A549 (cell line): ENCODE results near the gene NEGR1. TPM values are rescaled to one million over a fixed set of nuclear protein-coding genes. Genes with fewer than 3 reads are reported as not detected.

Experiments
- ATAC-seq, 2 experiments: fragments of 200-7000 bp in 1 of 2; fragments of >200 bp in 1 of 2; cut with Nextera tagmentation in 1 of 2; cut with Tn5 transposase in 1 of 2; 3 replicates each; pipeline versions ENCODE4 v1.8.0 to v1.9.1; 2018 to 2020; ENCODE audit warnings: mild to moderate bottlenecking in 1 of 2, moderate library complexity in 1 of 2
- CTCF ChIA-PET: fragments of 300-600 bp; sonication (Branson Sonifier 250); formaldehyde crosslinking; extraction: SDS; loops from one replicate; lab custom pipeline; 2021; ENCODE audit warnings: antibody characterized with exemption, inconsistent platforms; lab: Yijun Ruan, JAX
- POLR2A ChIA-PET: fragments of 350-600 bp; formaldehyde crosslinking; extraction: SDS; loops from one replicate; lab custom pipeline; 2021; ENCODE audit warnings: antibody characterized with exemption, inconsistent platforms; lab: Yijun Ruan, JAX
- DNase-seq, 2 experiments: peaks; one replicate each; pipeline versions ENCODE4 v3.0.0 to v3.0.0-alpha.2; 2011 to 2016; ENCODE audit warnings: low read depth in 1 of 2, low spot score in 1 of 2
- FAIRE-seq: peaks from 2 replicates; lab custom pipeline; 2011; peaks lifted over from hg19 to GRCh38; lab: Jason Lieb, UNC
- H3K27ac ChIP-seq, 2 experiments: fragments of >200 bp; sonication (Bioruptor Twin); formaldehyde crosslinking; 3 replicates each; pipeline ENCODE4 v1.5.1; 2016 to 2017
- H3K4me1 ChIP-seq: fragments of >200 bp; sonication (Bioruptor Twin); formaldehyde crosslinking; 3 replicates; pipeline ENCODE4 v1.6.1; 2016
- H3K4me2 ChIP-seq: fragments of >200 bp; sonication (Bioruptor Twin); formaldehyde crosslinking; 3 replicates; pipeline ENCODE4 v1.6.1; 2016
- H3K4me3 ChIP-seq: fragments of >200 bp; sonication (Bioruptor Twin); formaldehyde crosslinking; 3 replicates; pipeline ENCODE4 v1.5.1; 2016
- H3K9me3 ChIP-seq: fragments of >200 bp; sonication (Bioruptor Twin); formaldehyde crosslinking; 3 replicates; pipeline ENCODE4 v1.6.1; 2016
- BHLHE40 ChIP-seq: IDR thresholded peaks from 2 replicates; pipeline ENCODE4 v1.6.1; 2012; ENCODE audit warnings: low read depth, low read length, inconsistent platforms
- CBX8 ChIP-seq: fragments of 200-600 bp; sonication (generic); IDR thresholded peaks from 2 replicates; pipeline ENCODE4 v1.6.1; 2016
- CEBPB ChIP-seq, 2 experiments: fragments of >200 bp in 1 of 2; sonication (Bioruptor Twin) in 1 of 2; formaldehyde crosslinking in 1 of 2; IDR thresholded peaks; 2 replicates each; pipeline ENCODE4 v1.6.1; 2012 to 2016
- CHD2 ChIP-seq: fragments of 150-350 bp; IDR thresholded peaks from 2 replicates; pipeline ENCODE4 v1.6.1; 2014; ENCODE audit warnings: low read length; ENCODE audit not compliant: partially characterized antibody
- CHD4 ChIP-seq: fragments of 200-600 bp; sonication (generic); IDR thresholded peaks from 2 replicates; pipeline ENCODE4 v1.6.1; 2016; ENCODE audit warnings: antibody characterized with exemption, mild to moderate bottlenecking, borderline replicate concordance
- EHMT2 ChIP-seq: fragments of 200-600 bp; sonication (generic); IDR thresholded peaks from 2 replicates; pipeline ENCODE4 v1.6.1; 2016; ENCODE audit warnings: antibody characterized with exemption, low read depth, mild to moderate bottlenecking, moderate library complexity
- EP300 ChIP-seq, 2 experiments: fragments of >200 bp; sonication (Bioruptor Twin); formaldehyde crosslinking; IDR thresholded peaks; 2 replicates in 1 of 2; 3 replicates in 1 of 2; pipeline ENCODE4 v1.6.1; 2016 to 2017
- ESRRA ChIP-seq: fragments of 150-350 bp; IDR thresholded peaks from 2 replicates; pipeline ENCODE4 v1.6.1; 2014; ENCODE audit warnings: mild to moderate bottlenecking, low read length, borderline replicate concordance
- FOSB ChIP-seq: fragments of 250-450 bp; sonication (Bioruptor Pico); IDR thresholded peaks from 2 replicates; pipeline ENCODE4 v1.5.0; 2020; ENCODE audit warnings: mild to moderate bottlenecking, moderate library complexity
- FOXS1 ChIP-seq: fragments of 250-450 bp; sonication (Bioruptor Pico); IDR thresholded peaks from 2 replicates; pipeline ENCODE4 v1.5.0; 2020; ENCODE audit warnings: mild to moderate bottlenecking, moderate library complexity
- GATA3 ChIP-seq: IDR thresholded peaks from 2 replicates; pipeline ENCODE4 v1.6.1; 2012; ENCODE audit warnings: borderline replicate concordance
- HEYL ChIP-seq: fragments of 250-450 bp; sonication (Bioruptor Pico); IDR thresholded peaks from 2 replicates; pipeline ENCODE4 v1.8.0; 2021; ENCODE audit warnings: mild to moderate bottlenecking, moderate library complexity
- HOXA7 ChIP-seq: fragments of 250-450 bp; sonication (Bioruptor Pico); IDR thresholded peaks from 2 replicates; pipeline ENCODE4 v1.5.0; 2020; ENCODE audit warnings: mild to moderate bottlenecking, moderate library complexity
- JUNB ChIP-seq: fragments of >200 bp; sonication (Bioruptor Twin); formaldehyde crosslinking; IDR thresholded peaks from 2 replicates; pipeline ENCODE4 v1.6.1; 2016
- MAFK ChIP-seq: fragments of 450-650 bp; IDR thresholded peaks from 2 replicates; pipeline ENCODE4 v1.6.1; 2014; ENCODE audit not compliant: partially characterized antibody
- POLR2A ChIP-seq: IDR thresholded peaks from 2 replicates; pipeline ENCODE4 v1.6.1; 2012; ENCODE audit warnings: mild to moderate bottlenecking, low read length
- POLR2AphosphoS2 ChIP-seq: conservative IDR thresholded peaks from 2 replicates; pipeline ENCODE4 v1.6.1; 2012; ENCODE audit warnings: low read length, improper control_type of control experiment, inconsistent platforms
- RAD21 ChIP-seq, 2 experiments: fragments of >200 bp in 1 of 2; sonication (Bioruptor Twin) in 1 of 2; formaldehyde crosslinking in 1 of 2; IDR thresholded peaks in 1 of 2; conservative IDR thresholded peaks in 1 of 2; 2 replicates in 1 of 2; 3 replicates in 1 of 2; pipeline ENCODE4 v1.6.1; 2012 to 2018; ENCODE audit warnings: inconsistent platforms in 1 of 2
- RARB ChIP-seq: fragments of 250-450 bp; sonication (Bioruptor Pico); IDR thresholded peaks from 2 replicates; pipeline ENCODE4 v1.8.0; 2021; ENCODE audit warnings: mild to moderate bottlenecking, moderate library complexity
- RCOR1 ChIP-seq: fragments of 150-350 bp; IDR thresholded peaks from 2 replicates; pipeline ENCODE4 v1.6.1; 2014; ENCODE audit warnings: antibody characterized with exemption, low read length, low read depth
- RFX5 ChIP-seq: fragments of 450-650 bp; IDR thresholded peaks from 2 replicates; pipeline ENCODE4 v1.7.1; 2014; ENCODE audit warnings: antibody characterized with exemption, mild to moderate bottlenecking, moderate library complexity
- SREBF2 ChIP-seq: fragments of 450-650 bp; IDR thresholded peaks from 2 replicates; pipeline ENCODE4 v1.6.1; 2014; ENCODE audit warnings: mild to moderate bottlenecking, moderate library complexity
- TFCP2L1 ChIP-seq: fragments of 250-450 bp; sonication (Bioruptor Pico); IDR thresholded peaks from 2 replicates; pipeline ENCODE4 v1.5.0; 2021; ENCODE audit warnings: mild to moderate bottlenecking
- ZC3H11A ChIP-seq: fragments of 450-650 bp; IDR thresholded peaks from 2 replicates; pipeline ENCODE4 v1.6.1; 2014; ENCODE audit warnings: antibody characterized with exemption, mild to moderate bottlenecking
- ZNF302 ChIP-seq: fragments of 250-450 bp; sonication (Bioruptor Pico); IDR thresholded peaks from 2 replicates; pipeline ENCODE4 v1.9.0; 2021; ENCODE audit warnings: inconsistent platforms, mild to moderate bottlenecking, moderate library complexity
- WGBS: methylation state at CpG from one replicate; pipeline ENCODE4 v1.1.6; 2017; ENCODE audit errors: missing lambda C conversion rate; 5-methylcytosine and 5-hydroxymethylcytosine counted together
- polyA plus RNA-seq, 4 experiments: library from polyadenylated mRNA; depleted of rRNA in 3 of 4; stranded (reverse); fragments of >200 nt; fragmentation: RNase III in 1 of 4; extraction: RNeasy Plus Mini Kit Qiagen cat#74134 plus additional on column Dnase treatment in 1 of 4; gene quantifications; 2 replicates in 3 of 4; 3 replicates in 1 of 4; pipeline ENCODE4 v1.2.3, GENCODE V29; 2011 to 2017
- TF ChIP-seq, protein P1 (sequence below): IDR thresholded peaks from 2 replicates; pipeline ENCODE4 v1.6.1; 2012; ENCODE audit warnings: low read depth, borderline replicate concordance
- TF ChIP-seq, protein P2 (sequence below): fragments of >200 bp; sonication (Bioruptor Twin); formaldehyde crosslinking; IDR thresholded peaks from 2 replicates; pipeline ENCODE4 v1.6.1; 2016
- TF ChIP-seq, protein P3 (sequence below): fragments of 250-450 bp; sonication (Bioruptor Pico); IDR thresholded peaks from 2 replicates; pipeline ENCODE4 v1.5.0; 2021; ENCODE audit warnings: mild to moderate bottlenecking, moderate library complexity, borderline replicate concordance

The NEGR1 gene
- polyA plus RNA-seq, 2 of the 4 experiments (the other 2 are of a cell fraction), result not detected

DNA sequence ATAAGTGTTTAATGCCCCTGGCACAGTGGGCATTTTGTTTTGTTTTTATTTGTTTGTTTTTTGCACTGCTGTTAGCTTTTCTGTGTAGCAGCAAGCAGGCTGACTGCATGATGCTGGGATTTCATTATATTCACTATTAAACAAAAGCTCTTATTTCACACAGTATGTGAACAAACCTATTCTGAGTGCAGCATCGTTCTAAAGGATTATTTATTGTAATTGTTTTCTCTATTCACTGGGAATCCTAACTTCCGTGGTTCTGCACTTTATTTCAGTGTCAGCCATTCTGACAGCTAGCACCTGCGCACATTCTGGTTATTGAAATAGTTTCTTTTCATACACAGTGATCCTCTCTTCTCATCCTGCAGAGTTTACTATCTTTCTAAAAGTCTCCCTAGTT is 595.0 kb downstream of the NEGR1 start:
- H3K4me3 ChIP-seq, result no peak overlapping the region
- TF ChIP-seq CBX8, result no peak
- TF ChIP-seq FOXS1, result no peak
- no peak for TF ChIP-seq POLR2A
- no peak for TF ChIP-seq HOXA7 (CRISPR knock-in tag)
- TF ChIP-seq RCOR1, result no peak
- no peak for TF ChIP-seq RFX5
- TF ChIP-seq, protein P1, sequence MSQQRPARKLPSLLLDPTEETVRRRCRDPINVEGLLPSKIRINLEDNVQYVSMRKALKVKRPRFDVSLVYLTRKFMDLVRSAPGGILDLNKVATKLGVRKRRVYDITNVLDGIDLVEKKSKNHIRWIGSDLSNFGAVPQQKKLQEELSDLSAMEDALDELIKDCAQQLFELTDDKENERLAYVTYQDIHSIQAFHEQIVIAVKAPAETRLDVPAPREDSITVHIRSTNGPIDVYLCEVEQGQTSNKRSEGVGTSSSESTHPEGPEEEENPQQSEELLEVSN, result no peak
- TF ChIP-seq RAD21 (conservative IDR thresholded peaks at IDR 0.05 in 1 of 2, IDR thresholded peaks at IDR 0.05 in 1 of 2), result no peak
- no peak for TF ChIP-seq TFCP2L1 (CRISPR knock-in tag)
- no peak for TF ChIP-seq CHD4
- no peak for TF ChIP-seq CEBPB (IDR thresholded peaks at IDR 0.05)
- TF ChIP-seq, protein P2, sequence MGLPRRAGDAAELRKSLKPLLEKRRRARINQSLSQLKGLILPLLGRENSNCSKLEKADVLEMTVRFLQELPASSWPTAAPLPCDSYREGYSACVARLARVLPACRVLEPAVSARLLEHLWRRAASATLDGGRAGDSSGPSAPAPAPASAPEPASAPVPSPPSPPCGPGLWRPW, result no peak
- TF ChIP-seq EHMT2, result no peak
- TF ChIP-seq, protein P3, sequence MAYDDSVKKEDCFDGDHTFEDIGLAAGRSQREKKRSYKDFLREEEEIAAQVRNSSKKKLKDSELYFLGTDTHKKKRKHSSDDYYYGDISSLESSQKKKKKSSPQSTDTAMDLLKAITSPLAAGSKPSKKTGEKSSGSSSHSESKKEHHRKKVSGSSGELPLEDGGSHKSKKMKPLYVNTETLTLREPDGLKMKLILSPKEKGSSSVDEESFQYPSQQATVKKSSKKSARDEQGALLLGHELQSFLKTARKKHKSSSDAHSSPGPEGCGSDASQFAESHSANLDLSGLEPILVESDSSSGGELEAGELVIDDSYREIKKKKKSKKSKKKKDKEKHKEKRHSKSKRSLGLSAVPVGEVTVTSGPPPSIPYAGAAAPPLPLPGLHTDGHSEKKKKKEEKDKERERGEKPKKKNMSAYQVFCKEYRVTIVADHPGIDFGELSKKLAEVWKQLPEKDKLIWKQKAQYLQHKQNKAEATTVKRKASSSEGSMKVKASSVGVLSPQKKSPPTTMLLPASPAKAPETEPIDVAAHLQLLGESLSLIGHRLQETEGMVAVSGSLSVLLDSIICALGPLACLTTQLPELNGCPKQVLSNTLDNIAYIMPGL, result no peak
- TF ChIP-seq ZC3H11A, result no peak
- no peak for TF ChIP-seq MAFK
- TF ChIP-seq SREBF2, result no peak
- no peak for TF ChIP-seq CHD2
- H3K9me3 ChIP-seq, result no peaks in the 10 kb centered on the region
- no peak overlapping the region for H3K4me2 ChIP-seq
- CTCF ChIA-PET, result no interaction called here
- POLR2A ChIA-PET, result no interaction called here
- no peak for FAIRE-seq
- DNase-seq, result no peak
- WGBS, result 26% methylated on average over 3 of the region's 3 CpGs
- H3K27ac ChIP-seq, result no peak overlapping the region
- H3K4me1 ChIP-seq, result no peaks in the 10 kb centered on the region
- no peak for ATAC-seq

DNA sequence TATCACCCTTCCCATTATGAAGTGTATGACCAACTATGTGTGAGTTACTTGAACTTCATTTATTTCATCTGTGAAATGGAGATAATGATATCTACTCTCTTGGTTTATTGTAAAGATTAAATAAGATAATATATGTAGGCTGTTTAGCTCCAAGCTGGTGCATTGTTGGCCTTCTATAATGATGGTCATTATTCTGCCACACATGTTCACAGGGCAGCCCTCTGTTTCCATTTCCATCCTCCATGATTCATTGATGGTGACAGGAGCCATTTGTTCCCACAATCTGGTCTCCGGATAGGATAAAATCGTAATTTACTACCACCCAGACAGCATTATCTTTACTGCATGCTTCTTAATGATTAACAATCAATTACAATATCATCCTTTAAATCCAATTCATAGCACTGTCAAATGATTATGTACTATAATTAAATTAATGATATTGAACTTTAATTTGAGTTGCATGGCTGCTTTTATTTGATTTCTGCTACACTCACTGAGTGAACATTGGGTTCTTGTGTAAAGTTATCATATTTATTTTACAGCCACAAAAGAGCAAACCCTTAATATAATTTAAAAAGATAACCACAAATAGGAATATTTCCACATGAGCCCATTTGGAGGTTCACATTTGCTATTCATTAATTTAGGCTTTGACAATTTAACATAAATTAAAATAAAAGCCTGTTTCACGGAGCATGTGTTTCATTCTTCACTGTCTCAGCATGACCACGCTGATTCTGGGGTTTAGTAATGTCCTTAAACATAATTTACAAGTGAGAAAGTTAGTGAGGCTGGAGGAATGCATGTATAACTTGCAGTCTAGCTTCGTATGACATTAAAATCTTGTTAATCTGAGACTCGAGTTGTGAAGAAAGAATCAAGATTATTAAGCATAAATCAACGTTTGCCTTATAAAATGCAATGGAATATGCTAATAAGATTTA is 605.1 kb downstream of the NEGR1 start:
- Histone ChIP-seq H3K4me2 (no peak overlapping the region), H3K4me1 (no peaks in the 10 kb centered on the region), H3K9me3 (no peaks in the 10 kb centered on the region), H3K4me3 (no peak overlapping the region), H3K27ac (no peak overlapping the region)
- POLR2A ChIA-PET, result no interaction called here
- DNase-seq, result no peak
- no peak for ATAC-seq
- no peak for FAIRE-seq
- TF ChIP-seq TFCP2L1 (CRISPR knock-in tag) (no peak), RFX5 (no peak), EHMT2 (no peak), MAFK (no peak), JUNB (no peak), ESRRA (no peak), GATA3 (no peak), POLR2AphosphoS2 (no peak), BHLHE40 (no peak), EP300 (IDR thresholded peaks at IDR 0.05) (no peak), RARB (no peak), CEBPB (IDR thresholded peaks at IDR 0.05) (no peak), FOSB (CRISPR knock-in tag) (no peak), HEYL (no peak), ZNF302 (no peak)
- TF ChIP-seq, protein P1, result no peak
- WGBS, result 15% methylated on average over 7 of the region's 7 CpGs
- CTCF ChIA-PET, result no interaction called here
